ENCODE results near the gene TLX1.

The TLX1 gene

GRCh38 chr10:101130984-101131961, at the start of gene TLX1:
Gene TLX1 (plus strand): TSS chr10:101131300. CDS start chr10:101131542, 242 bp downstream.
- Histone ChIP-seq H3K4me1 (ENCODE audit: control insufficient read depth, insufficient read depth, low read length) (peaks cover 8% of the 10 kb centered on the region), H3K9ac (ENCODE audit: low read length) (no peak within 1 kb of the TSS), H3K4me3 (ENCODE audit: low read length) (no peak within 1 kb of the TSS), H3K36me3 (ENCODE audit: control insufficient read depth, insufficient read depth, low read length, severe bottlenecking) (no peaks in the 10 kb centered on the region), H3K9me3 (ENCODE audit: control insufficient read depth, low read length) (peaks cover 3% of the 10 kb centered on the region), H3K27me3 (replicated peaks; ENCODE audit: control insufficient read depth, insufficient read depth, low read length) (peaks cover 97% of the 10 kb centered on the region)
- no peak for DNase-seq (ENCODE audit: low read depth)

GRCh38 chr10:101085846-101086245, 45.3 kb upstream of the TLX1 start:
- Histone ChIP-seq H3K36me3 (ENCODE audit: control insufficient read depth, insufficient read depth, low read length, severe bottlenecking) (no peaks in the 10 kb centered on the region), H3K4me3 (ENCODE audit: low read length) (no peak overlapping the region), H3K9ac (ENCODE audit: low read length) (no peak overlapping the region), H3K4me1 (ENCODE audit: control insufficient read depth, insufficient read depth, low read length) (no peaks in the 10 kb centered on the region), H3K27me3 (replicated peaks; ENCODE audit: control insufficient read depth, insufficient read depth, low read length) (peaks cover 78% of the 10 kb centered on the region), H3K9me3 (ENCODE audit: control insufficient read depth, low read length) (no peaks in the 10 kb centered on the region)
- DNase-seq (ENCODE audit: low read depth), result no peak

GRCh38 chr10:101087376-101087775, 43.7 kb upstream of the TLX1 start:
- Histone ChIP-seq H3K4me1 (ENCODE audit: control insufficient read depth, insufficient read depth, low read length) (no peaks in the 10 kb centered on the region), H3K9me3 (ENCODE audit: control insufficient read depth, low read length) (no peaks in the 10 kb centered on the region), H3K4me3 (ENCODE audit: low read length) (no peak overlapping the region), H3K36me3 (ENCODE audit: control insufficient read depth, insufficient read depth, low read length, severe bottlenecking) (no peaks in the 10 kb centered on the region), H3K27me3 (replicated peaks; ENCODE audit: control insufficient read depth, insufficient read depth, low read length) (peaks cover 72% of the 10 kb centered on the region), H3K9ac (ENCODE audit: low read length) (no peak overlapping the region)
- DNase-seq (ENCODE audit: low read depth), result no peak

GRCh38 chr10:101087965-101088364, 43.1 kb upstream of the TLX1 start:
- H3K4me3 ChIP-seq (ENCODE audit: low read length), result no peak overlapping the region
- no peak for DNase-seq (ENCODE audit: low read depth)
- H3K9ac ChIP-seq (ENCODE audit: low read length), result no peak overlapping the region
- H3K36me3 ChIP-seq (ENCODE audit: control insufficient read depth, insufficient read depth, low read length, severe bottlenecking), result no peaks in the 10 kb centered on the region
- peaks cover 72% of the 10 kb centered on the region for H3K27me3 ChIP-seq (replicated peaks; ENCODE audit: control insufficient read depth, insufficient read depth, low read length)
- H3K9me3 ChIP-seq (ENCODE audit: control insufficient read depth, low read length), result no peaks in the 10 kb centered on the region
- H3K4me1 ChIP-seq (ENCODE audit: control insufficient read depth, insufficient read depth, low read length), result no peaks in the 10 kb centered on the region

- no peaks in the 10 kb centered on the region for H3K4me1 ChIP-seq (ENCODE audit: control insufficient read depth, insufficient read depth, low read length)
- H3K4me3 ChIP-seq (ENCODE audit: low read length), result no peak overlapping the region
- H3K27me3 ChIP-seq (replicated peaks; ENCODE audit: control insufficient read depth, insufficient read depth, low read length), result peaks cover 75% of the 10 kb centered on the region
- H3K9ac ChIP-seq (ENCODE audit: low read length), result no peak overlapping the region
- H3K36me3 ChIP-seq (ENCODE audit: control insufficient read depth, insufficient read depth, low read length, severe bottlenecking), result no peaks in the 10 kb centered on the region
- DNase-seq (ENCODE audit: low read depth), result no peak
- no peaks in the 10 kb centered on the region for H3K9me3 ChIP-seq (ENCODE audit: control insufficient read depth, low read length)
These were observed 41.4 kb upstream of the TLX1 start for GRCh38 chr10:101089520-101090299.

GRCh38 chr10:101090597-101090996, 40.5 kb upstream of the TLX1 start:
- H3K4me3 ChIP-seq (ENCODE audit: low read length), result no peak overlapping the region
- DNase-seq (ENCODE audit: low read depth), result no peak
- no peaks in the 10 kb centered on the region for H3K9me3 ChIP-seq (ENCODE audit: control insufficient read depth, low read length)
- H3K27me3 ChIP-seq (replicated peaks; ENCODE audit: control insufficient read depth, insufficient read depth, low read length), result peaks cover 72% of the 10 kb centered on the region
- H3K4me1 ChIP-seq (ENCODE audit: control insufficient read depth, insufficient read depth, low read length), result no peaks in the 10 kb centered on the region
- H3K9ac ChIP-seq (ENCODE audit: low read length), result no peak overlapping the region
- H3K36me3 ChIP-seq (ENCODE audit: control insufficient read depth, insufficient read depth, low read length, severe bottlenecking), result no peaks in the 10 kb centered on the region

GRCh38 chr10:101091546-101092290, 39.4 kb upstream of the TLX1 start:
- H3K9ac ChIP-seq (ENCODE audit: low read length), result no peak overlapping the region
- no peaks in the 10 kb centered on the region for H3K9me3 ChIP-seq (ENCODE audit: control insufficient read depth, low read length)
- no peaks in the 10 kb centered on the region for H3K4me1 ChIP-seq (ENCODE audit: control insufficient read depth, insufficient read depth, low read length)
- no peaks in the 10 kb centered on the region for H3K36me3 ChIP-seq (ENCODE audit: control insufficient read depth, insufficient read depth, low read length, severe bottlenecking)
- H3K4me3 ChIP-seq (ENCODE audit: low read length), result no peak overlapping the region
- peaks cover 75% of the 10 kb centered on the region for H3K27me3 ChIP-seq (replicated peaks; ENCODE audit: control insufficient read depth, insufficient read depth, low read length)
- DNase-seq (ENCODE audit: low read depth), result peak; percentile 17

- DNase-seq (ENCODE audit: low read depth), result no peak
These were observed 38.2 kb upstream of the TLX1 start for GRCh38 chr10:101092881-101093354.

GRCh38 chr10:101094121-101094879, 36.8 kb upstream of the TLX1 start:
- no peak overlapping the region for H3K4me3 ChIP-seq (ENCODE audit: low read length)
- DNase-seq (ENCODE audit: low read depth), result no peak
- H3K9me3 ChIP-seq (ENCODE audit: control insufficient read depth, low read length), result no peaks in the 10 kb centered on the region
- H3K9ac ChIP-seq (ENCODE audit: low read length), result no peak overlapping the region
- no peaks in the 10 kb centered on the region for H3K36me3 ChIP-seq (ENCODE audit: control insufficient read depth, insufficient read depth, low read length, severe bottlenecking)
- H3K4me1 ChIP-seq (ENCODE audit: control insufficient read depth, insufficient read depth, low read length), result no peaks in the 10 kb centered on the region
- H3K27me3 ChIP-seq (replicated peaks; ENCODE audit: control insufficient read depth, insufficient read depth, low read length), result peaks cover 69% of the 10 kb centered on the region

More at GRCh38 chr10:101092881-101093354, 38.2 kb upstream of the TLX1 start:
- Histone ChIP-seq H3K9ac (ENCODE audit: low read length) (no peak overlapping the region), H3K36me3 (ENCODE audit: control insufficient read depth, insufficient read depth, low read length, severe bottlenecking) (no peaks in the 10 kb centered on the region), H3K27me3 (replicated peaks; ENCODE audit: control insufficient read depth, insufficient read depth, low read length) (peaks cover 75% of the 10 kb centered on the region), H3K4me3 (ENCODE audit: low read length) (no peak overlapping the region), H3K9me3 (ENCODE audit: control insufficient read depth, low read length) (no peaks in the 10 kb centered on the region), H3K4me1 (ENCODE audit: control insufficient read depth, insufficient read depth, low read length) (no peaks in the 10 kb centered on the region)

- H3K27me3 ChIP-seq (replicated peaks; ENCODE audit: control insufficient read depth, insufficient read depth, low read length), result peaks cover 69% of the 10 kb centered on the region
- H3K4me3 ChIP-seq (ENCODE audit: low read length), result no peak overlapping the region
- no peak for DNase-seq (ENCODE audit: low read depth)
- no peaks in the 10 kb centered on the region for H3K36me3 ChIP-seq (ENCODE audit: control insufficient read depth, insufficient read depth, low read length, severe bottlenecking)
- no peaks in the 10 kb centered on the region for H3K4me1 ChIP-seq (ENCODE audit: control insufficient read depth, insufficient read depth, low read length)
- H3K9ac ChIP-seq (ENCODE audit: low read length), result no peak overlapping the region
- H3K9me3 ChIP-seq (ENCODE audit: control insufficient read depth, low read length), result no peaks in the 10 kb centered on the region
These were observed 36.1 kb upstream of the TLX1 start for GRCh38 chr10:101095004-101095403.
